Keratinocyte (primary cell): ENCODE measurements around the gene FBXO8. TPM values are rescaled to one million over a fixed set of nuclear protein-coding genes. Genes with fewer than 3 reads are reported as not detected.

Source experiments
- DNase-seq: peaks from one replicate; pipeline ENCODE4 v3.0.0-alpha.2; 2011; ENCODE audit warnings: low read depth, missing footprints, low spot score
- FAIRE-seq: peaks from 2 replicates; lab custom pipeline; 2011; peaks lifted over from hg19 to GRCh38; lab: Jason Lieb, UNC
- H2AFZ ChIP-seq: 2 replicates; pipeline ENCODE4 v1.6.0; 2012; ENCODE audit warnings: low read length, control low read depth, inconsistent platforms; ENCODE audit not compliant: control insufficient read depth
- H3K27ac ChIP-seq: 2 replicates; pipeline ENCODE4 v1.5.1; 2011; ENCODE audit warnings: low read length; ENCODE audit not compliant: control insufficient read depth, insufficient read depth
- H3K27me3 ChIP-seq: 3 replicates; pipeline ENCODE4 v1.6.0; 2011; ENCODE audit warnings: low read length; ENCODE audit not compliant: control insufficient read depth, insufficient read depth; ENCODE audit errors: extremely low read depth
- H3K36me3 ChIP-seq, 2 experiments: 2 replicates in 1 of 2; 3 replicates in 1 of 2; pipeline ENCODE4 v1.5.1; 2011; ENCODE audit warnings: low read length in 2 of 2, mild to moderate bottlenecking in 1 of 2; ENCODE audit not compliant: control insufficient read depth in 2 of 2, insufficient read depth in 2 of 2; ENCODE audit errors: extremely low read depth in 1 of 2
- H3K4me1 ChIP-seq: 3 replicates; pipeline ENCODE4 v1.5.1; 2011; ENCODE audit warnings: low read length; ENCODE audit not compliant: control insufficient read depth, insufficient read depth; ENCODE audit errors: extremely low read depth
- H3K4me2 ChIP-seq: 3 replicates; pipeline ENCODE4 v1.6.0; 2011; ENCODE audit warnings: low read depth, low read length; ENCODE audit not compliant: control insufficient read depth, insufficient read depth; ENCODE audit errors: extremely low read depth
- H3K4me3 ChIP-seq, 3 experiments: fragments of 200-600 bp in 1 of 3; sonication (generic) in 1 of 3; 2 replicates in 2 of 3; 3 replicates in 1 of 3; pipeline ENCODE4 v1.5.1; 2011 to 2016; ENCODE audit warnings: low read length in 3 of 3, mild to moderate bottlenecking in 3 of 3, control low read depth in 2 of 3, inconsistent platforms in 1 of 3, low read depth in 1 of 3, mixed read lengths in 1 of 3, mixed run types in 1 of 3, moderate library complexity in 1 of 3; ENCODE audit not compliant: control insufficient read depth in 2 of 3, insufficient read depth in 2 of 3; ENCODE audit errors: extremely low read depth in 1 of 3
- H3K79me2 ChIP-seq: 2 replicates; pipeline ENCODE4 v1.6.0; 2012; ENCODE audit warnings: low read length; ENCODE audit not compliant: control insufficient read depth, insufficient read depth
- H3K9ac ChIP-seq: 3 replicates; pipeline ENCODE4 v1.6.0; 2011; ENCODE audit warnings: low read length; ENCODE audit not compliant: control insufficient read depth, insufficient read depth; ENCODE audit errors: extremely low read depth
- H3K9me1 ChIP-seq: 3 replicates; pipeline ENCODE4 v1.6.0; 2011; ENCODE audit warnings: low read length; ENCODE audit not compliant: control insufficient read depth, insufficient read depth; ENCODE audit errors: extremely low read depth
- H3K9me3 ChIP-seq: 2 replicates; pipeline ENCODE4 v1.5.1; 2012; ENCODE audit warnings: low read depth, low read length; ENCODE audit not compliant: control insufficient read depth
- H4K20me1 ChIP-seq: 3 replicates; pipeline ENCODE4 v1.6.0; 2011; ENCODE audit warnings: low read length; ENCODE audit not compliant: control insufficient read depth, insufficient read depth; ENCODE audit errors: extremely low read depth
- EZH2 ChIP-seq: IDR thresholded peaks from one replicate; pipeline ENCODE4 v1.6.1; 2012; ENCODE audit warnings: inconsistent platforms, mild to moderate bottlenecking, low read length, moderate library complexity
- dilution Hi-C: fragments of 300-500 bp; cut with MboI; formaldehyde crosslinking; loops from one replicate; pipeline ENCODE4 v1.7.0; 2020; ENCODE audit warnings: low sequenced_read_pairs; ENCODE audit not compliant: extremely low pct_ligation_motif_present
- polyA minus RNA-seq, 3 experiments: library from RNA; depleted of rRNA, polyadenylated mRNA; stranded (reverse); fragments of >200 nt; gene quantifications; 1 replicate in 1 of 3; 2 replicates in 1 of 3; 3 replicates in 1 of 3; pipeline ENCODE4 v1.2.3, GENCODE V29; 2011
- polyA plus RNA-seq, 5 experiments: library from polyadenylated mRNA; depleted of rRNA in 3 of 5; stranded (reverse) in 3 of 5; stranded (forward) in 1 of 5; unstranded in 1 of 5; fragments of >200 nt; gene quantifications; 1 replicate in 1 of 5; 2 replicates in 3 of 5; 3 replicates in 1 of 5; pipeline versions ENCODE4 v1.2.1 to v1.2.3, GENCODE V29; 2011 to 2012; ENCODE audit warnings: missing spikeins in 2 of 5, low read depth in 1 of 5, low replicate concordance in 1 of 5
- TF ChIP-seq, protein P1 (sequence below), 3 experiments: IDR thresholded peaks in 1 of 3; conservative IDR thresholded peaks in 1 of 3; optimal IDR thresholded peaks in 1 of 3; 2 replicates in 2 of 3; 3 replicates in 1 of 3; pipeline versions ENCODE3 to v1.5.1; 2011; ENCODE audit warnings: low read length in 3 of 3, mild to moderate bottlenecking in 3 of 3, moderate library complexity in 2 of 3, control low read depth in 1 of 3, inconsistent platforms in 1 of 3; ENCODE audit not compliant: insufficient read depth in 2 of 3; ENCODE audit errors: extremely low read depth in 1 of 3

FBXO8 gene, protein sequence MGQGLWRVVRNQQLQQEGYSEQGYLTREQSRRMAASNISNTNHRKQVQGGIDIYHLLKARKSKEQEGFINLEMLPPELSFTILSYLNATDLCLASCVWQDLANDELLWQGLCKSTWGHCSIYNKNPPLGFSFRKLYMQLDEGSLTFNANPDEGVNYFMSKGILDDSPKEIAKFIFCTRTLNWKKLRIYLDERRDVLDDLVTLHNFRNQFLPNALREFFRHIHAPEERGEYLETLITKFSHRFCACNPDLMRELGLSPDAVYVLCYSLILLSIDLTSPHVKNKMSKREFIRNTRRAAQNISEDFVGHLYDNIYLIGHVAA
- polyA plus RNA-seq (9.0 to 21.0 TPM (median 16.3 TPM) in 3 replicates), polyA minus RNA-seq (5.2 to 14.3 TPM (median 13.5 TPM) in 3 replicates)
- polyA plus RNA-seq (2011; ENCODE audit: low read depth): 9.2 TPM
- polyA plus RNA-seq (2011; cell fraction: cytosol; rRNA removed): 10.6 and 19.5 TPM in 2 replicates
- polyA plus RNA-seq (2011; cell fraction: nucleus; rRNA removed): 11.1 and 12.3 TPM in 2 replicates
- polyA plus RNA-seq (2012; ENCODE audit: low replicate concordance): 9.4 and 15.8 TPM in 2 replicates
- polyA minus RNA-seq (2011; cell fraction: cytosol; rRNA and poly(A)+ RNA removed): 12.3 TPM
- polyA minus RNA-seq (2011; cell fraction: nucleus; rRNA and poly(A)+ RNA removed): 9.5 and 10.2 TPM in 2 replicates

DNA sequence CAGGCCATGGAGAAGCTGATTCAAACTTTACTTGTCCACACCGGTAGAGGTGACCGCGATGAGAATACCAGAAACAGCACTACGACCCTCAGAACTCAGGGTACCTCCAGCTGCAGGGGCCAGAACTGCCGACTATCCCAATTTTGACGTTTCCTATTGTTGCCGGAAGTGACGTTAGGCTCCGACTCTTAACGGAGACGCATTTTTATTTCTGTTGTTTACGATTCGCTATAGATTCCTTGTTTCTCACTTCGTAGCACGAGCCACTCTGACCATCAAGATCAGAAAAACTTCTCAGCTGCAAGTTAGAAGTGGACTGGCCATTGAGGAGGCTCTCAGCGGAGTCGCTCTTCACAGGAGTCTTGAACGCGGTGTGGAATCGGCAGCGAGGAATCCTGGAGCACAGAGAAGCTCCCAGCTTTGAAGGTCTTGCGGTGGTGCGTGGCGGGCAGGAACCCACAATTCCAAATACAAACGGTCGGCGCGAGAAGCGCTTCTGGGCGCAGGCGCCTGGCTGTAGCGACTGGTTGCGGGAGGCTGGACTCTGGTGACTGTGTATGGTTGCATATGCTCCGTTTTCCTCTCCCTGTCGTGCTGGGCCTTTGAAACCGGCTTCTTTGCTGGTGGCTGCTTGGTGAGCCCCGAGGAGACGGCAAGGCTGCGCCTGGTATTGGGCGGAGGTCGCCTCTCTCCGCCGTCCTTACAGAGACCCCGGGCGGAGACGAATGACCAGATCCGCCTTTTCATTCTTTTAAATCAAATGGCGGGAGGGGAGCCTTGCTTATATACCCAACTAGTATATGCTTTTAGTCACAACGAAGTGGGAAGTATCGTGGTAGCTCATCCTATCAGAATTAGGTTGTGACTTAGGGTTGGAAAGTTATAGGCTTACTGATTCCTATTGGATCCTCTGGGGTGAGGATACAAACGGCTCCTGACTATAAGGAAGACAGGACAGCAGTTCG lies at the start of gene FBXO8, which contains the start of gene CEP44:
FBXO8 (minus strand) TSS at position 161 of the 965 bp plus-strand sequence. CDS start 20,575 bp downstream, outside the sequence.
CEP44 (plus strand) TSS at position 405 of the 965 bp plus-strand sequence. CDS start 15,211 bp downstream, outside the sequence.
- Histone ChIP-seq H3K27ac (peak within 1 kb of the TSS; percentile 97), H3K9me1 (no peaks in the 10 kb centered on the region), H2AFZ (peak within 1 kb of the TSS; percentile 97), H3K36me3 (no peaks in the 10 kb centered on the region), H3K27me3 (no peaks in the 10 kb centered on the region), H3K9me3 (no peaks in the 10 kb centered on the region), H3K79me2 (peaks cover 47% of the 10 kb centered on the region), H3K9ac (peak within 1 kb of the TSS; percentile 96), H3K4me3 (peak within 1 kb of the TSS; percentile 69 to 88 (median 83)), H3K4me2 (peak within 1 kb of the TSS; percentile 81), H3K4me1 (peaks cover 18% of the 10 kb centered on the region), H4K20me1 (no peaks in the 10 kb centered on the region)
- FAIRE-seq (peak; percentile 84), DNase-seq (no peak)
- dilution Hi-C loops: no loop called here
- no peak for TF ChIP-seq EZH2
- TF ChIP-seq, protein P1, sequence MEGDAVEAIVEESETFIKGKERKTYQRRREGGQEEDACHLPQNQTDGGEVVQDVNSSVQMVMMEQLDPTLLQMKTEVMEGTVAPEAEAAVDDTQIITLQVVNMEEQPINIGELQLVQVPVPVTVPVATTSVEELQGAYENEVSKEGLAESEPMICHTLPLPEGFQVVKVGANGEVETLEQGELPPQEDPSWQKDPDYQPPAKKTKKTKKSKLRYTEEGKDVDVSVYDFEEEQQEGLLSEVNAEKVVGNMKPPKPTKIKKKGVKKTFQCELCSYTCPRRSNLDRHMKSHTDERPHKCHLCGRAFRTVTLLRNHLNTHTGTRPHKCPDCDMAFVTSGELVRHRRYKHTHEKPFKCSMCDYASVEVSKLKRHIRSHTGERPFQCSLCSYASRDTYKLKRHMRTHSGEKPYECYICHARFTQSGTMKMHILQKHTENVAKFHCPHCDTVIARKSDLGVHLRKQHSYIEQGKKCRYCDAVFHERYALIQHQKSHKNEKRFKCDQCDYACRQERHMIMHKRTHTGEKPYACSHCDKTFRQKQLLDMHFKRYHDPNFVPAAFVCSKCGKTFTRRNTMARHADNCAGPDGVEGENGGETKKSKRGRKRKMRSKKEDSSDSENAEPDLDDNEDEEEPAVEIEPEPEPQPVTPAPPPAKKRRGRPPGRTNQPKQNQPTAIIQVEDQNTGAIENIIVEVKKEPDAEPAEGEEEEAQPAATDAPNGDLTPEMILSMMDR (optimal IDR thresholded peaks at IDR 0.05 in 1 of 3, IDR thresholded peaks at IDR 0.05 in 1 of 3, conservative IDR thresholded peaks at IDR 0.05 in 1 of 3; ENCODE audit: extremely low read depth in 1 of 3, insufficient read depth in 2 of 3, low read length in 3 of 3): no peak

DNA sequence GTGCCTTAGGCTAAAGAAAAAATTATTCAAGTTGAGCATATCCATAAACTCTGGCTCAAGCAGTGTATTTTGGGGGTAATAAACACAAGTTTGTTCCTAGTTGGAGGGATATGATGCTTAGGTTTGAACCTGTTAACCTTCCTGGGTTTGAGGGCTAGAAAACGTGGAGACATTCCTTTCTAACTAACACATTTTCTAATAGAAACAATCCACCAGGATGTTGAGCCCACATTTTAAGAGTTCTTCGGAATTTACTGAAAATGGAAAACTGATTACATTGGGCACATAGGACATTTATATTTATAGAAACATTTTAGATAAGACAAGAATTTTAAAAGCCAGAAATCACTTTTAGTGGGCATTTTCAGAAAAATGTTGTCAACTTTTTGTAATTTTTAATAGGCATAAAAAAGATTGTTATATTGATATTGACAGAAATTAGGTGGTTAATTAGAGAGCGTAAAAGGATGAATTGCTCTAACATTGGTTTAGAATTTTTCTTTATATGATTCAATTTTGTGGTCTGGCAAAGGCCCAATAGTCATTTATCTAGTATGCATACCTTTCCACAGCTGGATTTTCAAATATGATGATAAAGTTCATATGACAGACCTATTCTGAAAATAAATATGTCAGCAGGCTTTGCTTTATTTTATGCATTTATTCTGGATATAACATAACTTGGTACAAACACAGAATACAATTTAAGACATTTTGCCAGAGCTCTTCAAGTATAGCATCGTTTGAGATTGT lies 49.5 kb upstream of the FBXO8 start:
- FAIRE-seq: no peak
- no peaks in the 10 kb centered on the region for H4K20me1 ChIP-seq
- peaks cover 27% of the 10 kb centered on the region for H3K4me1 ChIP-seq
- dilution Hi-C loops: no loop called here
- H3K36me3 ChIP-seq: no peaks in the 10 kb centered on the region
- H3K9me1 ChIP-seq: no peaks in the 10 kb centered on the region
- no peaks in the 10 kb centered on the region for H3K27me3 ChIP-seq
- H3K4me3 ChIP-seq: no peak overlapping the region
- no peak overlapping the region for H3K9ac ChIP-seq
- H3K9me3 ChIP-seq: no peaks in the 10 kb centered on the region
- H3K27ac ChIP-seq: no peak overlapping the region
- no peak overlapping the region for H3K4me2 ChIP-seq
- no peaks in the 10 kb centered on the region for H3K79me2 ChIP-seq
- no peak overlapping the region for H2AFZ ChIP-seq
- TF ChIP-seq, protein P1 (optimal IDR thresholded peaks at IDR 0.05 in 1 of 3, IDR thresholded peaks at IDR 0.05 in 1 of 3, conservative IDR thresholded peaks at IDR 0.05 in 1 of 3; ENCODE audit: extremely low read depth in 1 of 3, insufficient read depth in 2 of 3, low read length in 3 of 3): no peak
- no peak for TF ChIP-seq EZH2
- no peak for DNase-seq
